ENCODE results near the gene DNAJC18.
"Not testable (repeated sequence)": the region's sequence is repeated elsewhere in the genome, so short reads cannot be mapped to it uniquely, and the experiment has no call there.

Gene DNAJC18

DNA sequence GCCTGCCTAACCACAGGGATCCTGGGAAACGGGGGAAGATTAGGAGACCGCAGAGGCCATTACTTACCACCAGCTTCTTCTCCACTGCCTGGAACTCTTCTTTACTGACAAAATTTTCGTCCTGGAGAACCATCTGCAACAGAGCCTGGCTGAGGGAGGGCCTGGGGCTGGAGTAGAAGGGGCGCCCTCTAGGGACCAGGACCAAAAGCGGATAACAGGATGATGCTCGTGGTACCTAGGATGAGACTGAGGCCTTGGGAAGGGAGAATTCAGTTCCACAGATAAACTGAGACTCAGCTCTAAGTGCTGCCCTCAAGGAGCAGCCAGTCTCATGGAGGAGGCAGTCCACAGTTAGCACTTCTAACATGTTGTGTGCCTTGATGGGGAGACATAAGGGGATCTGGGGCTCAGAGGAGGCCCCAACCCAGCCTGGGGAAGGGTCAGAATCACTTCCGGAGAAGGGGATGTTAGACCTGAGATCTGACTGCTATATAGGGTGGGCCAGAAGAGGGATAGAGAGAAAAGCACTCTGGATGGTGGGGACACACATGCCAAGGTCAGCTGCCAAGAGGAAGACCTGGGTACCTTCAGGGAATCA, 36.7 kb downstream of the DNAJC18 start:
- peak; percentile 11 to 69 for DNase-seq

DNA sequence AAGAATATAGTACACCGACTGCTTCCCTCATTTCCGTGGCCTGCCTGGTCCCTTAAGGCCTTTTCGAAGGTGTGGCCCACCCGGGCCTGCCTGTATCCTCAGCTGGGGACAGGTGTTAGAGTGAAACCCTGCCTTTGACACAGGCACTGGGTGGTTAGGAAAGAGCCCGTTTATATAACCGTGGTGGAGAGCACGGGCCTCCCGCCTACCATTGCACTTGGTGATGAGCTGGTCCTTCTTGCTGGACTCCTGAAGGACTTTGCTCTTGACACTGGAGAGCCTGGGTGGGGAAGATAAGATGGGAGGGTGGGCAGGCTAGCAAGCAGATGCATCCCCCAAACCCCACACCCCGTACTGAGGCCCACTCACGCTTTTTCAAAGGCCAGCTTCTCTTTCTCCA, 37.8 kb downstream of the DNAJC18 start:
- DNase-seq: no peak

DNA sequence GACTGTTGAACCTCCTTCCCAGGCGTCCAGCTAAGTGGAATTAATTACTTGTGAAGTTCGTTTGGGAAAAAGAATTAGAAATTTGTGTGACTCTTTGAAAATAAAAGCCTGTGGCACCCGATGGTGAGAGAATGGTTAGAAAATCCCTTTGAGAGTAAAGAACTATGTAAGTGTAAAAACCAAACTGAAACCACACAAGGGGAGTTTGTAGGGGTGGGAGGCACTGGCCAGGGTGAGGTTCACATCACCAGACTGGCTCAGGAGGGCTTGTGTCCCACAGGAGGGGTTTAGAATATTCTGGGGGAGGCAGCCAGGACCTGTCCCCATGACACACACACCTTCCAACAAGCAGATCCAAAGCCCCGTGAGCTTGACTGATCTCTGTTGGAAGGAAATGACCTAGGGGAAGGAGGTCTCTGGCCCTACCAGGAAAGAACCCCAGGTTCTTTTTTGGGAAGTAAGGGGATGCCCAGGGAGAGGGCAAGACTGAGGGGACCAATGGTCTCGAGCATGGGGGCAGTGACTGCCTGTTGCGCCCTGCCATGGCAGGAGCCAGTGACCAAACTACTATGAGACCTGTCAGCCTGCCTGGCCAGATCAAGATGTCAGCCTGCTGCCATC, 39.7 kb downstream of the DNAJC18 start:
- DNase-seq: no peak

DNA sequence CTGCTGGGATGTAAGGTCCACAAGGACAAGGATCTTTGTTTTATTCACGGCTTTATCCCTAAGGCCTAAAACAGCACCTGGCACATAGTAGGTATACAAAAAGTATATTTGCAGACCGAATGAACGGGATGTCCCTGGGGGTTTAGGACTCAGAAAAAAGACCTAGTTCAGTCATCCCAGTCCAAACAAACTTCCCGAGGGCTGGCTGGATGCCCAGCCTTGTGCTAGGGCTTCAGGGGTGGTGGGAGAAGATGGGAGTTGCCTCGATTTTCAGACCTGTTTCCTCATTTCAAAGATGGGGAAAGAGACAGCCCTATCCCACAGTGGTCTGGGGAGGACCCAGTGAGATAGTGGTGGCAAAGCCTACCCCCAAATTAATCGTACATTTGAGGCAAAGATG, 41.4 kb downstream of the DNAJC18 start:
- DNase-seq: no peak

DNA sequence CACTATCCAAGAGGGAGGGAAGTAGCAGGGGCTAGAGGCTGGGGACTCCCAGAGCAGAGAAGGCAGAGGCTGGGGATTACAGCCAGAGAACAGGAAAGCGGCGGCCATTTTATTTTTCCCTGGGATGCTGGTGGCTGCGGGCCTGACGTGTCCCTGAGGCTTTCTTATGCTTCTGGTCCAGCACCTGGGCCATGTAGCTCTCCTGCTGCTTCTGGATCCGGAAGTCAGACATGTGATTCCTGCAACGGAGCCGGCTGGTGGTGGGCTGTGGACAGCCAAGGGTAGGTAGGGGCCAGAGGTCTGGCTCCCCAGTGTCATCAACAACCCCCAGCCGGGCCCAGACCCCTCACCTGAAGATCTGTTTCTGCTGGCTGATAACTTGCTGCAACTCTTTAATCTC, 42.6 kb downstream of the DNAJC18 start:
- DNase-seq: no peak

DNA sequence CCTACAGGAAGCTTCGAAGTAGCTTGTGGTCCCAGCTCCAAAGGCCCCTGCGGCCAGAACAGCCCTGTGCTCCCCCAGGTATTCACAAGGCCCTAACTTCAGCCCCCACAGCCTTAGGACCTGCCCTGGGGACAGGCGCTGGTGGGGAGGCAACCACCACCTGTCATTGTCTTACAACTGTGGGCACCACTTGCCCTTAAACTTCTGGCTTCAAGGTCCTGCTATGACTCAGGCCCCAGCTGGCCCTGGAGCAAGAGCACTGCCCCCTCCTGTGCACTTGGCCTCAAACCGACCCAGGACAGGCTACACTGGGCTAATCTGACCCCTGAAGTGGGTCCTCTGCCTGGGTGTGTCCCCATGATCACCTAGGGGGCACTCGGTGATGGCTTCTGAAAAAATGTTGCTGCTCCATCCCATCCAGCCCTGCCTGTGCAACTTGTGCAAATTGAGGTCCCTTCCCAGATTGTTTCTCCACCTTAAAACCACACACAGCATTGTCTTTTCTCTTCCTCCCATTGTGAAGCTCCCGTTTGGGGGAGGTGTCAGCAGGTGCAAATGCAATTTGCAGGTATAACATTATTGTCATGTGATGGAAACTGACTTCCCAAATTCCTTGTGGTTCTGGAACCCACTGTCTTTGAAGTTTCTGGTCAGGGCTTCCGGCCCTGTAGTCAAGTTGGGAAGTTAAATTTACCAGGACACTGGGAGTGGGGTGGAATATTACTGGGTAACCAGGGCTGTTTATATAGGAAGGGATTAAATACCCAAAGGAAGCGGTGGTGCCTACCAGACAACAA, 43.3 kb downstream of the DNAJC18 start:
- DNase-seq: no peak

DNA sequence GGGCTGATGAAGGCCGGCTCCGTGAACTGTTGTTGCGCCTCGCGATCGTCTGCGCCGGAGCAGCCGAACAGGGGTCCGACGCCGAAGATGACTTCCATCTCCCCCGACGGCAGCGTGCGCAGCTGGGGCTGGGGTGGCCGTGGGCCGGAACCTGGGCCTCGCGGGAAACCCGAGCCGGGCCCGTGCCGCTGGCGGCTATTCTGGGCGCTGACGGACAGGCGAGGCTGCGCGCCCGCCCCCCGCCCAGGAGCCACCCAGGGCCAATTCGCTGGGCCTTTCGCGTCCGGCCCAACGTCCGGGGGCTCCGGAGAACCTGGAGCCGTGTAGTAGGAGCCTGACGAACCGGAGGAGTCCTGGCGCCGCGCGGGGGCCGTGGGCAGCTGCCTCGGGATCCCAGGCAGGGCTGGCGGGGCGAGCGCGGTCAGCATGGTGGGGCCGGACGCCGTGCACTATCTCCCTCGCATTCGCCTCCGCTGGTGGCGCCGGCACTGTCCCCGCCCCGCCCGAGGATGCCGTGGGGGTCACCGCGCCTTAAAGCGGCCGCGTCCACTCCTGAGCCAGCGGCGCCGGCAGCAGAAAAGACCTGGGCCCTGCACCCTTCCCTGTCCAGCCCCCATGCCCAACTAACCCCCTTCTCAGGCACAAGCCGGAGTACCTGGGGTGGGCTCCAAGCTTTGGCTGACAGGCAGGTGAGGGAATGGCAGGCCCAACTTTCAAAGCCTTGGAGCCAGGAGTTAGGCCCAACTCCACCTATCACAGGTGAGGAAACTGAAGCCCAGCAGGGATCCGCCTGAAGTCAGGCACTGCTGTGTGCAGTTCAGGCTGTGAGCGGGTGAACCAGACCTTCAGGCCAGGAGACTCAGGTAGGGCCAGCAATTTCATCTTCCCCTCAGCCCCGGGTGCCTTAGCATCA, 44.4 kb downstream of the DNAJC18 start, which contains the start of gene PROB1:
Gene PROB1 (minus strand): TSS at position 451 of the 913 bp plus-strand sequence. CDS start 23 bp downstream, at position 428.
- DNase-seq: no peak

DNA sequence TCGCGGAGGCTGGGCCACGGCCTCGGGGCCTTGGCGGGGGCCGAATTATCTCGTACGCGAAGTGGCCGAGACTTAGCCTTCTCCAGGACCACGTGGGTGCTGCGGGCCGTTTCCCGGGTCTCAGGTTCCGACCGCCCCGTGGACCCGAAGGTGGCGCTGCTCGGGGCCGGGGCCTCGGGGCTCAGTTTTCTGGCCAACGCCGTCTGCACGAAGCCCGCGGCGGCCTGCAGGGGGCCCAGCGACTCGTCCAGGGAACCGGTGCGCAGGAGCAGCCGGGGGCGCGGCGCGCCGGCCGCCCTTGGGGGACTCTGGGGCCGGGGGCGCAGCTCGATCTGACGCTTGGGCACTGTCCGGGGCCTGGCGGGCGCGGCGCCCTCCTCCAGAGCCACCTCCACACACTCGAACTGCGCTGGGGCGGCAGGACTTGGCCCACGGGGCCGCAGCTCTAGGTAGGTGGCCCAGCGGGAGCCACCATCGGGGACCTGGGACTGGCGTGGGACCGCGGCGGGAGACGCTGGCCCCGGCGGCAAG, 45.1 kb downstream of the DNAJC18 start:
- DNase-seq: no peak

DNA sequence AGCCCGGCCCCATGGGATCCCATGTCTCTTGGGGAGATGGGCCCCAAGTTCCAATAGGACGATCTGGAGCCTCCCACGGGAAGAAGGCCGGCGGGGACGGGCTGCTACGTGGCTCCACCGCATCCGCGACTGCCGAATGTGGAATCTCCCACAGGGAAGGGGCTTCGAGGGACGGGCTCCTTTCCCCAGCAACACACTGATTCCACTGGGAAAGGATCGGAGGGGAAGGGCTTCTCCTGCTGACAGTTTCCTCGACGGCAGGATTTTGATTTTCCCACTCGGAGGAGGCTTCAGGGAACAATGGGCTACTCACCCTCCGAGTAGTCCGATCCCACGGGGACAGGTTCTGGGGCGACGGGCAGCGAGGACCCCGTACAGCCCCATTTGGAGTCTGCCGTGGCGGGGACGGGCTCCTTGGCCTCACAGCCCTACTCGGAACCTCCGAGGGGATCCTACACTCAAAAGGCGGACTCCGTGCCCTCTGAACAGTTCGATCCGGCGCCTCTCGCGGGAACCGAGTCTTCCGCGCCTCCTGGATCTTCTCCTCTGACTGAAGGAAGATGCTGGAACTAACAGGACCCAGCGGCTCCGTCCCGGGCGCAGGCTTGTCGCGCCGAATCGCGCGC, 45.7 kb downstream of the DNAJC18 start:
- no peak for DNase-seq

DNA sequence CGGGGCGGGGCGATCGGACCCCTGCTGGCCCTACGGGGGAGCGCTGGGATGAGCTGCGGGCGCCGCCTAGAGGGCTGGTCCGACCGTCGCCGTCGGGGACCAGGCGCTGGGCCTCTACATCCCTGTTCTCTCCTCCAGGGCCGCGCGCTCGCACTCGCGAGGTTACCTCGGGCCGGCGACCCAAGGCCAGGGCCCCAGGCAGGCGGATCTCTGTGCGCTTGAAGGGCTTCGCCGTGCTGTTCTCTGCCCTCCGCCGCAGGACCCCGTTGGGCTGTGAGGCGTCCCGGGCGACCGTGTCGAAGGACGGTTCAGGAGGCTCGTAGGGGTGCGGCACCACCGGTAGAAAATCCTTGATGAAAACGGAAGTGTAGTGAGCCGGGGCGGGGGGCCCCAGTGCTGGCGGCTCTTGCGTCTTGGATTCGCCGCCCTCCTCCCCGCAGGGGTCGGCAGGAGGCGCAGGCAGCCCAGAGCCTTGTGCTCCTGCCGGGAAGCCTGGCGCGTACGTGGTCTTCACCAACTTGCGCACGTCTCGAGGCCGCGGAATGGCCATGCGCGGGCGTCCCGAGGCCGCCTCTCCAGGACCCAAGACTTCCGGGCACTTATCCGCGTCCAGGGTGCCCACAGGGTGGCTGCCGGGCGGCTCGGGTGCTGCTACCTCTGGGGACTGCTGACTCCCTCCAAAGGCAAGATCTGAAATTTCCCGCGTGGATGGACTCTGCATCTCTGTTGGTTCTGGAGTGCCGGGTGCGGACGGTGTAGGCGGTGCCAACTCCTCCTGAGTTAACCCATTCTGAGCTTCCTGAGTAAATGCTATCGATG, 46.4 kb downstream of the DNAJC18 start:
- peak; percentile 80 to 86 for DNase-seq

DNA sequence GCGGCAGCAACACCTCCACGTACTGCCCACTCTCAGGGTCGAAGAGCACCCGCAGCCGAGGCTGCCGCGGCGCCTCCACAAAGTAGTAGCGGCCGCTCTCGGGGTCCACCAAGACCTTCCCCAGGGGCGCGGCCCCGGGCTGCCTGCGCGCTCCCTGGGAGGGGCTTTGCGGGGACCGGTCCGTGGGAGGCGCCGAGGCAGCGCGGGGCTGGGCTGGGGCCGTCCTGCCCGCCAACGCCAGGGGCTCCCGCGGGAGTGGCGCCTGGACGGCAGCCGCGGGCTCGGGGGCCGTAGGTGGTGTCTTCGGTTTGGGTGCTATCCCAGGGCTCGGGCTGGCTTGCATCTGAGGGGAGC, 47.0 kb downstream of the DNAJC18 start:
- DNase-seq: no peak

DNA sequence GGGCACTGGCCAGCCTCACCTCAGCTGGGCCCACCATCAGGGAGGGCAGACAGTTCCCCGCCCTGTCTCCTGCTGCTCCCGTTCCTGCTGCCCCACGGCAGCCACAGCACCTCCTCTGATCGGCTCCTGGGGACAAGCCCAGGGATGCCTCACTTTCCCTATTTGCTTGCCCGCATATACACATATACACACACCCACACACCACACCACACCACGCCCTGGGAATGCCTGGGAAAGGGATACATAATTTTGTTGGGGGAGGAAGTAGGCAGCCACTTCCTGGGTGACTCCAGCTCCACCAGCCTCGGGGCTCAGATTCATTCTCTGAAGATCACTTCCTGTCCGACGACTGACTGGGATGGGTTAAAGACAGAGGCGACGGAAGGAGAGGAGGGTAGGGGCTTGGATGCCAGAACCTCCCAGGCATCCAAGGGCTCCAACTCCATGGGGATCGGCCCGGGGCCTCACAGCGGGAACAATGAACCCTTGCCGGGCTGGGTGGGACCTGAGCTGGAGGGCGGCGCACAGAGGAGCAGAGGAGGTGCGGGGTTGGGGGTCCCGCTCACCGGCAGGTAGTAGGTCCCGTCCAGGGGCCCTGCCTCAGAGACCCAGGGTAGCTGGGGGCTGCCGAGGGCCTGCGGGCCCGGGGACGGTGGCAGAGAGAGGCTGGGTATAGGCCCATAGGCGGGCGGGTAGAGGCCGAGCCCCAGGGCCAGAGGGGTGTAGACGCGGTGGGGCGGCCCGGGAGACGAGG, 47.6 kb downstream of the DNAJC18 start:
- no peak for DNase-seq

DNA sequence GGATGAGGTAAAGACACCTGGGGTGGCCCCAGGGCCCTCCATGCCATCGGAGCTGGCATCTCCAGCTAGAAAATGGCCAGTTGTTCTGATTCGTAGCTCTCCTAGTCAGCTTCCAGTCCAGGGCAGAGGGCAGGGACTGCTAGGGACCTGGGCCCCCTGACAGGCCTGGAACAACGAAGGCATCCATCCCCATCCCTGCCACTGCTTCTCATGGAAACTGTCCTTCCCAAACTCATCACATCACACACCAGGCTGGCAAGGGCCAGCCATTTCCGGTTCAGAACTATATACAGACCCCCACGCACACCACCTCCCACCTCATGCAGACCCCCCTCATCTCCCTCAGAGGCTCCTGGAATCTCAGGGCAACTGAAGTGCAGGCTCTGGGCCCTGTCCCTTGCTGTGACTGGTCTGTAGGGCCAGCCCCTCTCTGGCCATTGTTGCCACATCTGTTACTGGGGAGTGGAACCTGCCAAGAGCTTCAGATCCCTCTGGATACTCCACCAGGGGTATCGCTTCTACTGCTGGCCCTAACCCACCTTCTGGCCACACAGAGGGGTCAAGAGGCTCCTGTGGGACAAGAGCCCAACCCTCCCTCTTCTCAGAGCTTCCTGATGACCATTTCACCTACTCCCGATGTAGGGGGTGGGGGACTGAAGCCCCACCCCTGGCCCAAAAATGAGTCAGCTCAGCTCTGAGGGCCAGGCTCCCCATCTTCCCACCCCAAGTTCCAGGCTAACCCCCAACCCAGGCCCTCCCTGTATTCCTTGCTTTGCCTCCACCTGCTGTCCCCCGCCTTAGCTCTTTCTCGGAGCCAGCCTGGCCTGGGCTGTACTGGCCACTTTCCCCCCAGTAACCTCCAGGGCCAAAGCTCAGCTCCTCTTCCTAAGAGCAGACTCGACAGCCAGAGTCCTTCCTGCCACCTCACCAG, 48.4 kb downstream of the DNAJC18 start:
- DNase-seq: no peak

DNA sequence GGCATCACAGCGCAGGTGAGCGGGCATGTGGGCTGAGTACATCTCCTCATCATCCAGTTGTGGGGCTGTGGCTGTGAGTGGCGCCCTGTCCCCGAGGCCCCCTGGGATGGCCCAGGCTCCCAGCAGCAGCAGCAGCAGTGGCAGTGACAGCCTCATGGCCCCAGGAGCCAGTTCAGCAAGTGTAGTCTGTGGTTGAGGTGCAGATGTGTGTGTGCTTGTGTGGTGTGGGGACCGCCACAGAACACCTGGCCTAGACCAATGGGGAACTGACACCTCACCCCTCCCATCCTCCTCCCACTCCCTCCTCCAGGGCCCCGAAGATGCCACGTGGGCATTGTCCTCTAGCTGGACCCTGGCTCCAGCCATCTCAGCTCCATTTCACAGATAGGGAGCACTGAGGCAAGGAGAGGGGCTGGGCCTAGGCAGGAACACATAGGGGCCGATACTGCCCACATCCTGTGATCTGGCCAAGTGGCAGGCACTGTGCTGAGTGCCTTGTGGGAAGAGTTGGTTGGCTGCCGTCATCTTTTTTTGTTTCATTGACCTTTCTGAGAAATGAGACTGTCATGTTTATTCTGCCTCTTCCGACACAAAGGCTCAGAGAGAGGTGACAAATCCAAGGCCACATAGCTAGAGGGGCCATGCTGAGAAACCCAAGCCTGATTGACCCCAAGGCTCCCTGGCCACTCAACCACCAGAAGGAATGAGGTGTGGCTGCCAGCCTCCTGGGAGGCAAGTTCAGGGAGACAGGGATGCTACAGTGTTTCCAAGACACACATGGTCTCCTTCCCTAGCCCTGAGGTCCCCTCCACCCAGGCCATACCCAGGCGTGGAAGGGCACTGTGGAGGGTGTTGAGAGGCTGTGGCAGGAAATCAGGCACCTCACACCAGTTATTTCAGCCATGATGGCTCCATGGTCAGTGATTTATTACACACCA, 49.4 kb downstream of the DNAJC18 start, which contains the start of gene MZB1:
Gene MZB1 (minus strand): TSS at position 213 of the 938 bp plus-strand sequence. CDS start 57 bp downstream, at position 156.
- DNase-seq: no peak

DNA sequence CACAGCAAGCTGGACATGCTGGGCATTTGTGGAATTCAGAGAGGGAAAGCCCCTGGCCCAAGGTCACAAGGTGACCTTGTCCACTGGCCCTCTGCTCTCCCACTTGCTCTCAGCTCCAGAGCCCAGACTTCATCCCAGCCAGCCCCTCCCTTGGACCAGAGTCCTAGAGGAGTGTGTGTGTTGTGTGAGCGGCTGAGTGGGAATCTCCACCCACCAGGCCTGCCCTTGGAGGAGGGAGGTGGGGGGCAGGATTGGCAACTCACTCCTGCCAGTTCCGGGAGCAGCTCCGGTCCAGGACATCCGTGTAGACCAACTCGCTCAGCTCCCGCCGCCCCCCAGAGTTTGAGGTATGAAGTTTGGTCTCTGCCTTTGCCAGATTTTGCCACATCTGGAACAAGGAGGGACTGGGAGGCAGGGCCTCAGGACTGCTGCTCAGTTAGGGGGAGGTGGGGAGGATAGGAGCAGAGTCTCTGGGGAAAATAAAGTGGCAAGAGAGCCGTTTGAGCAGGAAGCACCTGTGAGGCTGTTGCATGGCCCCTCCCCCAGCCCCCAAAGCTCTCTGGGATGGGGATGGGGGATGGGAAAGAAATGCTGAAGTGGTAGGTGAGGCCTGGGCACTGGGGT, 51.0 kb downstream of the DNAJC18 start:
- DNase-seq: peak in 1 of 2 experiments; percentile 32

DNA sequence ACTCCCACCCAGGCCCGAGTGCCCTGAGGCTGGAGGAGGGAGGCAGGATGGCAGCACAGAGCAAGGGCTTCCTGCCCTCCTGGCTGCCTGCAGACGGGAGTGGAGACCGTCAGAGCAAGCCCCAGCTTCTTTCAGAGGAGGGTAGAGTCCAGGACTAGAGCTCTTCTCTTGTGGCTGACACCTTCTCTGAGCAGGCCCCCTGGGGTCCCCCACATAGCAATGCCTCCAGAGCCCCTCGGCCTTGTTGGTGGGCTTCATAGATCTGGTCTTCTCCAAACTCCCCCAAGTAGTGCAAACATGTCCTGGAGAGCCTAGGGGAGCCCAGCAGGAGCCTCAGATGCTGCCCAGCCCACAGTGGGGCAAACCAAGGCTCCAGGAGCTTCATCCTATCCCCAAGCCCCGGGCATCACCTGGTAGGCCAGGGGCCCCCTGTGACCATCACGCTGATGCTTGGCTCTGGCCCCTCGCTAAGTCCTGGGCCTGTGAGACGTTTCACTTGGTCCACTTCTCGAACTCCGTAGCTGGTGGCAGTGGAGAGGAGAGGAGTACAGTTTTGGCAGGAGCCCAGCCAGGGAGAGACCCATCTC, 51.6 kb downstream of the DNAJC18 start:
- no peak for DNase-seq

DNA sequence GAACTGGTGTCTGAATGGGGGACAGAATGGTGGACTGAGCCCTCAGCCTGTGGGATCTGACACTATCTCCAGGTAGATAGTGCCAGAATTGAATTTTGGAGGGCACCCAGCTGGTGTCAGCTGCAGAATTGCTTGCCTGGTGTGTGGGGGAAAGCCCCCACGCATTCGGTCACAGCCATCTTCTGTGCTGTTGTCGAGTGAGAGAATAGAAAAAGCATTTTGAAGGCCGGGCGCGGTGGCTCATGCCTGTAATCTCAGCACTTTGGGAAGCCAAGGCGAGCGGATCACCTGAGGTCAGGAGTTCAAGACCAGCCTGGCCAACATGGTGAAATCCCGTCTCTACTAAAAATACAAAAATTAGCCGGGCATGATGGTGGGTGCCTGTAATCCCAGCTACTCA, 52.4 kb downstream of the DNAJC18 start:
- not testable (repeated sequence) for DNase-seq
